Measurements from ENCODE around the gene RASSF9.

DNA sequence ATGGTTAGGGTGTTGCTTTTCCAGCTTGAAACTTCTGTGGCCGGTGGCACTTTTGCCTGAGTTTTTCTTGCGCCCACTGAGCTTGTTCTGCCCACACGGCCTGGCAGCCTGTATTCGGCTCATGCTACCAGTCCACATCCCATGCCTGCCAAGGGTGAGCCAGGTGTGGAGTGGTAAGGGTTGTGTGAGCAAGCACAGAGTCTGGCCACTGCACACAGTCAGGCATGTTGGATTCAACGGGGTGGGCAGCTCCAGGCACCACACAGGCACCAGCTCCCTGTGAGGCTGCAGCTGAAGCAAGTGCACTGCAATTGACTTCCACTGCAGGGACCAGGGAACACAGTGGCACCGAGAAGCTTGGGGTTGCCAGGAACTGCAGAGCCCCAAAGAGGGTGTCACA is 19.1 kb upstream of the RASSF9 start:
- TF ChIP-seq CTCF (IDR thresholded peaks at IDR 0.05) (no peak), POLR2A (IDR thresholded peaks at IDR 0.05) (no peak)
